ENCODE results near the gene HSDL1. TPM values are rescaled to one million over a fixed set of nuclear protein-coding genes. Genes with fewer than 3 reads are reported as not detected.

Gene HSDL1
- total and polyA plus RNA-seq, 7 donors, result 11.7 to 39.3 (median 20.4) TPM

- Histone ChIP-seq H3K4me3 (no peak within 1 kb of the TSS), H3K9me3 (no peaks in the 10 kb centered on the region), H3K27me3 (ENCODE audit: insufficient read depth in 3 of 3, low read length in 2 of 3) (no peaks in the 10 kb centered on the region), H3K36me3 (ENCODE audit: insufficient read depth in 1 of 2, low read depth in 1 of 2) (no peaks in the 10 kb centered on the region), H3K4me1 (peaks cover 4% of the 10 kb centered on the region), H3K27ac (no peak within 1 kb of the TSS)
- ATAC-seq (no peak), DNase-seq (no peak)
- TF ChIP-seq CTCF (IDR thresholded peaks at IDR 0.05), result no peak
- WGBS, 3 donors, result 87 to 89% (median 89%) methylated on average over 43 to 47 of the region's 47 CpGs
- intact Hi-C loops (cut with DNase I), result no loop called here
Measured at GRCh38 chr16:84190731-84191388, 45.9 kb upstream of the HSDL1 start, which contains the start of gene ADAD2. TSS of gene ADAD2 (plus strand) at chr16:84191157. CDS start at chr16:84191231, 74 bp downstream.

GRCh38 chr16:84186685-84187437 lies 41.9 kb upstream of the HSDL1 start, which contains the start of gene TAF1C:
TSS of gene TAF1C (minus strand) at chr16:84187057. CDS start at chr16:84184988, 2,069 bp downstream.
- peak; percentile 93 to 96 for DNase-seq
- Histone ChIP-seq H3K36me3 (ENCODE audit: insufficient read depth in 1 of 2, low read depth in 1 of 2) (peaks cover 0 to 27% of the 10 kb centered on the region in 2 donors), H3K4me3 (peak within 1 kb of the TSS; percentile 83), H3K27ac (peak within 1 kb of the TSS; percentile 77), H3K4me1 (peaks cover 11% of the 10 kb centered on the region), H3K9me3 (no peaks in the 10 kb centered on the region), H3K27me3 (ENCODE audit: insufficient read depth in 3 of 3, low read length in 2 of 3) (no peaks in the 10 kb centered on the region)
- 2 to 3% (median 2%) methylated on average over 48 to 55 of the region's 55 CpGs for WGBS, 3 donors
- TF ChIP-seq CTCF (IDR thresholded peaks at IDR 0.05), result peak; percentile 92
- peak; percentile 98 to 100 (median 99) for ATAC-seq
- intact Hi-C loops (cut with DNase I), result loop anchor here (5.0 to 10.0 kb wide), 4 partner anchors 105 to 360 kb away; partner anchors contain the start of genes NECAB2 (in 1 of the 2) and OSGIN1 (in 1 of the 2)

GRCh38 chr16:84184775-84185174 lies 39.8 kb upstream of the HSDL1 start:
- DNase-seq (no peak), ATAC-seq (no peak)
- peaks cover 11% of the 10 kb centered on the region for H3K4me1 ChIP-seq
- H3K27me3 ChIP-seq (ENCODE audit: insufficient read depth in 3 of 3, low read length in 2 of 3), result no peaks in the 10 kb centered on the region
- H3K36me3 ChIP-seq (ENCODE audit: insufficient read depth in 1 of 2, low read depth in 1 of 2), result peaks cover 6 to 48% of the 10 kb centered on the region in 2 donors
- no peak overlapping the region for H3K4me3 ChIP-seq
- no peak for TF ChIP-seq CTCF (IDR thresholded peaks at IDR 0.05)
- intact Hi-C loops (cut with DNase I), result loop anchor here (5.0 to 10.0 kb wide), 4 partner anchors 102 to 357 kb away; partner anchors contain the start of genes NECAB2 (in 1 of the 2) and OSGIN1 (in 1 of the 2)
- H3K27ac ChIP-seq, result no peak overlapping the region
- no peaks in the 10 kb centered on the region for H3K9me3 ChIP-seq
- 73 to 81% (median 74%) methylated on average over 10 of the region's 10 CpGs for WGBS, 3 donors

- peak; percentile 9 for TF ChIP-seq CTCF (IDR thresholded peaks at IDR 0.05)
- no peak for DNase-seq
- no peak for ATAC-seq
- no peak overlapping the region for H3K4me3 ChIP-seq
- H3K36me3 ChIP-seq (ENCODE audit: insufficient read depth in 1 of 2, low read depth in 1 of 2), result peaks cover 6 to 55% of the 10 kb centered on the region in 2 donors
- H3K27ac ChIP-seq, result no peak overlapping the region
- intact Hi-C loops (cut with DNase I), result loop anchor here (10.0 kb wide), 2 partner anchors 219 to 229 kb away; partner anchors contain the start of genes NECAB2 (in 1 of the 2) and OSGIN1 (in 1 of the 2)
- H3K27me3 ChIP-seq (ENCODE audit: insufficient read depth in 3 of 3, low read length in 2 of 3), result no peaks in the 10 kb centered on the region
- H3K4me1 ChIP-seq, result peaks cover 11% of the 10 kb centered on the region
- no peaks in the 10 kb centered on the region for H3K9me3 ChIP-seq
- WGBS, 3 donors, result 76 to 83% (median 79%) methylated on average over 11 of the region's 11 CpGs
Measured at GRCh38 chr16:84183911-84184591, 39.1 kb upstream of the HSDL1 start.
